GM12878 (cell line): ENCODE data around the gene COL6A3. TPM values are rescaled to one million over a fixed set of nuclear protein-coding genes. Genes with fewer than 3 reads are reported as not detected.

Source experiments
- ATAC-seq: fragments of 200-7000 bp; cut with Tn5 transposase; 3 replicates; pipeline ENCODE4 v1.9.1; 2020; ENCODE audit warnings: mild to moderate bottlenecking, moderate library complexity
- BruUV-seq: library from RNA; stranded (reverse); fragments of 400-500 nt; replicated peaks from 2 replicates; lab custom pipeline; 2021; lab: Mats Ljungman, UMichigan
- CTCF ChIA-PET: fragments of 300-600 bp; sonication (Branson Sonifier 250); formaldehyde crosslinking; extraction: SDS; loops from one replicate; lab custom pipeline; 2021; ENCODE audit warnings: inconsistent platforms; lab: Yijun Ruan, JAX
- POLR2A ChIA-PET: fragments of 350-600 bp; formaldehyde crosslinking; extraction: SDS; loops from one replicate; lab custom pipeline; 2021; ENCODE audit warnings: inconsistent platforms; lab: Charles Lee
- RAD21 ChIA-PET: fragments of 300-600 bp; sonication (Branson Sonifier 250); formaldehyde crosslinking; loops from one replicate; lab custom pipeline; 2023; ENCODE audit warnings: antibody characterized with exemption; ENCODE audit not compliant: unreplicated experiment; lab: Charles Lee
- SMC1A ChIA-PET: fragments of 300-600 bp; sonication (Branson Sonifier 250); formaldehyde crosslinking; loops from one replicate; lab custom pipeline; 2023; ENCODE audit not compliant: unreplicated experiment, uncharacterized antibody; lab: Charles Lee
- DNase-seq: peaks from one replicate; pipeline ENCODE4 v3.0.0-alpha.2; 2011; ENCODE audit warnings: low read depth, low spot score
- FAIRE-seq: peaks from 3 replicates; lab custom pipeline; 2011; peaks lifted over from hg19 to GRCh38; lab: Jason Lieb, UNC
- H2AFZ ChIP-seq: 2 replicates; pipeline ENCODE4 v1.6.0; 2011; ENCODE audit warnings: low read depth, low read length, control low read depth; ENCODE audit not compliant: control insufficient read depth
- H3K27ac ChIP-seq: 2 replicates; pipeline ENCODE4 v1.5.1; 2011; ENCODE audit warnings: control low read depth; ENCODE audit not compliant: control insufficient read depth, insufficient read depth
- H3K27me3 ChIP-seq, 2 experiments: replicated peaks in 1 of 2; 2 replicates each; pipeline versions ENCODE4 v1.6.0 to v1.6.1; 2011; ENCODE audit warnings: low read length in 1 of 2; ENCODE audit not compliant: control insufficient read depth in 2 of 2, insufficient read depth in 2 of 2
- H3K36me3 ChIP-seq, 2 experiments: 2 replicates each; pipeline ENCODE4 v1.5.1; 2011; ENCODE audit warnings: low read length in 1 of 2; ENCODE audit not compliant: control insufficient read depth in 2 of 2, insufficient read depth in 2 of 2
- H3K4me1 ChIP-seq: 2 replicates; pipeline ENCODE4 v1.6.1; 2011; ENCODE audit warnings: mild to moderate bottlenecking, low read length, moderate library complexity, mixed read lengths; ENCODE audit not compliant: control insufficient read depth, insufficient read depth
- H3K4me2 ChIP-seq: 2 replicates; pipeline ENCODE4 v1.6.0; 2011; ENCODE audit warnings: control low read depth; ENCODE audit not compliant: control insufficient read depth, insufficient read depth
- H3K4me3 ChIP-seq: fragments of 200-600 bp; sonication (generic); 2 replicates; pipeline ENCODE4 v1.5.1; 2016
- H3K79me2 ChIP-seq: 2 replicates; pipeline ENCODE4 v1.6.0; 2011; ENCODE audit warnings: low read length; ENCODE audit not compliant: control insufficient read depth, insufficient read depth
- H3K9ac ChIP-seq: 2 replicates; pipeline ENCODE4 v1.8.0; 2011; ENCODE audit warnings: low read length, control low read depth, mixed read lengths; ENCODE audit not compliant: control insufficient read depth, insufficient read depth
- H3K9me3 ChIP-seq: replicated peaks from 3 replicates; pipeline ENCODE4 v1.5.1; 2011; ENCODE audit warnings: mild to moderate bottlenecking, low read length; ENCODE audit not compliant: control insufficient read depth, insufficient read depth
- H4K20me1 ChIP-seq: 2 replicates; pipeline ENCODE4 v1.6.0; 2011; ENCODE audit not compliant: control insufficient read depth, insufficient read depth
- EED ChIP-seq: sonication (generic); IDR thresholded peaks from 2 replicates; pipeline ENCODE4 v1.6.1; 2016; ENCODE audit warnings: antibody characterized with exemption, low read depth
- ETV6 ChIP-seq, 2 experiments: fragments of 450-650 bp in 1 of 2; IDR thresholded peaks in 1 of 2; conservative IDR thresholded peaks in 1 of 2; 2 replicates each; pipeline ENCODE4 v1.6.1; 2014; ENCODE audit warnings: antibody characterized with exemption in 1 of 2, borderline replicate concordance in 1 of 2, low read depth in 1 of 2, mild to moderate bottlenecking in 1 of 2, moderate library complexity in 1 of 2
- JUNB ChIP-seq: IDR thresholded peaks from 2 replicates; pipeline ENCODE4 v1.6.1; 2016; ENCODE audit warnings: antibody characterized with exemption, mild to moderate bottlenecking
- RAD51 ChIP-seq: fragments of 450-650 bp; IDR thresholded peaks from 2 replicates; pipeline ENCODE4 v1.6.1; 2016; ENCODE audit warnings: moderate library complexity, mild to moderate bottlenecking, inconsistent platforms
- RB1 ChIP-seq: fragments of 450-650 bp; formaldehyde crosslinking; IDR thresholded peaks from 2 replicates; pipeline ENCODE4 v1.6.1; 2017; ENCODE audit warnings: mild to moderate bottlenecking, borderline replicate concordance
- SUZ12 ChIP-seq: fragments of 200-600 bp; sonication (generic); IDR thresholded peaks from one replicate; pipeline ENCODE4 v1.6.1; 2018; ENCODE audit warnings: antibody characterized with exemption, mild to moderate bottlenecking; ENCODE audit not compliant: unreplicated experiment
- TAF1 ChIP-seq: IDR thresholded peaks from 2 replicates; pipeline ENCODE4 v1.6.1; 2011; ENCODE audit warnings: mild to moderate bottlenecking, low read depth, low read length, borderline replicate concordance
- WGBS: methylation state at CpG from one replicate; pipeline ENCODE4 v1.1.6; 2016; ENCODE audit warnings: low lambda C conversion rate; ENCODE audit not compliant: insufficient replicate concordance, insufficient coverage; ENCODE audit errors: missing lambda C conversion rate; 5-methylcytosine and 5-hydroxymethylcytosine counted together
- in situ Hi-C: fragments of 300-500 bp; cut with MboI; formaldehyde crosslinking; loops from 9 replicates; pipeline ENCODE4 v1.14.3; 2018; ENCODE audit warnings: mixed read lengths
- intact Hi-C: fragments of 100-400 bp; cut with micrococcal nuclease; formaldehyde crosslinking; loops from one replicate; pipeline ENCODE4 v1.14.2; 2022; ENCODE audit not compliant: unreplicated experiment
- polyA plus RNA-seq, 11 experiments: library from polyadenylated mRNA; depleted of rRNA in 4 of 11; unstranded in 6 of 11; stranded (reverse) in 5 of 11; fragments of >200 nt; fragmentation: Nextera tagmentation in 4 of 11; fragmentation: Illumina TruSeq in 1 of 11; extraction: Ambion mirVana in 4 of 11; extraction: Trizol in 1 of 11; gene quantifications; 1 replicate in 1 of 11; 2 replicates in 10 of 11; pipeline versions ENCODE4 v1.2.1 to v1.2.3, GENCODE V29; 2011 to 2016; ENCODE audit warnings: inconsistent platforms in 2 of 11, missing spikeins in 2 of 11, low read depth in 1 of 11
- total RNA-seq, 4 experiments: library from RNA; depleted of rRNA in 3 of 4; stranded (reverse); fragments of >200 nt in 3 of 4; fragmentation: Illumina TruSeq in 1 of 4; extraction: Trizol in 1 of 4; gene quantifications; 2 replicates each; pipeline versions ENCODE4 v1.2.1 to v1.2.3, GENCODE V29; 2013 to 2021

Gene COL6A3
- total and polyA plus RNA-seq, 10 of the 15 experiments (the other 5 are each of a cell fraction or from before 2014, with no cell fraction given): 0.01 to 0.51 (median 0.09) TPM; not detected in 4

GRCh38 chr2:237403024-237403882 lies 10.7 kb downstream of the COL6A3 start:
- Histone ChIP-seq H3K9ac (no peak overlapping the region), H3K36me3 (no peaks in the 10 kb centered on the region), H3K9me3 (no peaks in the 10 kb centered on the region), H4K20me1 (no peaks in the 10 kb centered on the region), H3K4me3 (no peak overlapping the region), H3K27me3 (peaks cover 2% of the 10 kb centered on the region in 2 experiments; a peak in 2 of 4 replicates), H3K79me2 (no peaks in the 10 kb centered on the region), H2AFZ (no peak overlapping the region), H3K27ac (no peak overlapping the region), H3K4me1 (no peaks in the 10 kb centered on the region), H3K4me2 (no peak overlapping the region)
- ChIA-PET POLR2A (no interaction called here), SMC1A (interaction anchor here (1.0 to 1.1 kb wide), 2 partner anchors 16 to 18 kb away, joined by 3 read pairs; no protein-coding TSS in a partner anchor), RAD21 (no interaction called here), CTCF (interaction anchor here (1.3 kb wide), 1 partner anchor 18 kb away, joined by 5 read pairs; no protein-coding TSS in a partner anchor)
- BruUV-seq: no TSS peak
- WGBS: 18% methylated on average over 11 of the region's 11 CpGs
- ATAC-seq: no peak
- intact Hi-C loops: no loop called here
- in situ Hi-C loops: no loop called here
- no peak for TF ChIP-seq TAF1
- FAIRE-seq: no peak
- DNase-seq: no peak

- Histone ChIP-seq H3K4me3 (no peak overlapping the region), H3K4me2 (no peak overlapping the region), H3K36me3 (no peaks in the 10 kb centered on the region), H3K27me3 (peaks cover 0 to 2% of the 10 kb centered on the region in 2 experiments; a peak in 2 of 4 replicates), H3K27ac (no peak overlapping the region), H3K79me2 (no peaks in the 10 kb centered on the region), H4K20me1 (no peaks in the 10 kb centered on the region), H3K9ac (no peak overlapping the region), H2AFZ (no peak overlapping the region), H3K4me1 (no peaks in the 10 kb centered on the region), H3K9me3 (no peaks in the 10 kb centered on the region)
- ATAC-seq: no peak
- FAIRE-seq: no peak
- intact Hi-C loops: no loop called here
- no peak for DNase-seq
- TF ChIP-seq ETV6 (conservative IDR thresholded peaks at IDR 0.05 in 1 of 2, IDR thresholded peaks at IDR 0.05 in 1 of 2; ENCODE audit: borderline replicate concordance in 1 of 2, low read depth in 1 of 2): no peak
- TF ChIP-seq EED: no peak
- TF ChIP-seq JUNB: no peak
- no peak for TF ChIP-seq RB1
- no peak for TF ChIP-seq RAD51
- no peak for TF ChIP-seq SUZ12
- in situ Hi-C loops: no loop called here
- RAD21 ChIA-PET: no interaction called here
- BruUV-seq: no TSS peak
- POLR2A ChIA-PET: no interaction called here
- SMC1A ChIA-PET: no interaction called here
- 0% methylated on average over 1 of the region's 1 CpG for WGBS
- CTCF ChIA-PET: no interaction called here
These were observed 13.8 kb downstream of the COL6A3 start for GRCh38 chr2:237400199-237400598.
